ENCODE data around the gene RPL13.

GRCh38 chr16:89607937-89608740 is 47.7 kb downstream of the RPL13 start:
- TF ChIP-seq POLR2A (IDR thresholded peaks at IDR 0.05) (no peak), CTCF (IDR thresholded peaks at IDR 0.05) (no peak)

All from thyroid gland (tissue), 4 donors.